ENCODE measurements around the gene ELOVL1.

ELOVL1 gene

GRCh38 chr1:43367026-43367903 lies 546 bp downstream of the ELOVL1 start:
- H3K27ac ChIP-seq = peak overlapping the region; percentile 91
- TF ChIP-seq, protein P1, sequence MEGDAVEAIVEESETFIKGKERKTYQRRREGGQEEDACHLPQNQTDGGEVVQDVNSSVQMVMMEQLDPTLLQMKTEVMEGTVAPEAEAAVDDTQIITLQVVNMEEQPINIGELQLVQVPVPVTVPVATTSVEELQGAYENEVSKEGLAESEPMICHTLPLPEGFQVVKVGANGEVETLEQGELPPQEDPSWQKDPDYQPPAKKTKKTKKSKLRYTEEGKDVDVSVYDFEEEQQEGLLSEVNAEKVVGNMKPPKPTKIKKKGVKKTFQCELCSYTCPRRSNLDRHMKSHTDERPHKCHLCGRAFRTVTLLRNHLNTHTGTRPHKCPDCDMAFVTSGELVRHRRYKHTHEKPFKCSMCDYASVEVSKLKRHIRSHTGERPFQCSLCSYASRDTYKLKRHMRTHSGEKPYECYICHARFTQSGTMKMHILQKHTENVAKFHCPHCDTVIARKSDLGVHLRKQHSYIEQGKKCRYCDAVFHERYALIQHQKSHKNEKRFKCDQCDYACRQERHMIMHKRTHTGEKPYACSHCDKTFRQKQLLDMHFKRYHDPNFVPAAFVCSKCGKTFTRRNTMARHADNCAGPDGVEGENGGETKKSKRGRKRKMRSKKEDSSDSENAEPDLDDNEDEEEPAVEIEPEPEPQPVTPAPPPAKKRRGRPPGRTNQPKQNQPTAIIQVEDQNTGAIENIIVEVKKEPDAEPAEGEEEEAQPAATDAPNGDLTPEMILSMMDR (conservative IDR thresholded peaks at IDR 0.05) = no peak

- peak overlapping the region; percentile 91 for H3K27ac ChIP-seq
- TF ChIP-seq, protein P1 (conservative IDR thresholded peaks at IDR 0.05) = no peak
Measured at GRCh38 chr1:43366601-43367025, 1.2 kb downstream of the ELOVL1 start.

DNA sequence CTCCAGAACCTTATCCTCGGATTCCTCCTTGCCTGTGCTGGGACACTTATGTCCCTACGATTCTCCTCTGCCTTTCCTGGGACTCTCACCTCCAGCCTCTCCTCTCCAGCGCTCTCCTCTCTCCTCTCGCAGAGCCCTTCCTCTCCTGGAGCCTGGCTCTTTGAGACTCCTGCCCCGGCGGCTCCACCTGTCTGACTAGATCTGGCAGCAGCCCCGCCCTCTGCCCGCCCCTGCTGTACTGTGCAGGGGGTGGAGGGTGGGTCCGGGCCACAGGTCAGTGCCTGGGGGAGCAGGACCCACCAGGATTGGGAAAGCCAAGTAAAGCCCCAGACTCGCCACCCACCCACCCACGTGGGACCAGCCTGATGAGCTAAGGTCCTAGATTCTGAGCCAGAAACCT lies 1.6 kb downstream of the ELOVL1 start:
- TF ChIP-seq, protein P1 (conservative IDR thresholded peaks at IDR 0.05) = no peak
- peak overlapping the region; percentile 91 for H3K27ac ChIP-seq

DNA sequence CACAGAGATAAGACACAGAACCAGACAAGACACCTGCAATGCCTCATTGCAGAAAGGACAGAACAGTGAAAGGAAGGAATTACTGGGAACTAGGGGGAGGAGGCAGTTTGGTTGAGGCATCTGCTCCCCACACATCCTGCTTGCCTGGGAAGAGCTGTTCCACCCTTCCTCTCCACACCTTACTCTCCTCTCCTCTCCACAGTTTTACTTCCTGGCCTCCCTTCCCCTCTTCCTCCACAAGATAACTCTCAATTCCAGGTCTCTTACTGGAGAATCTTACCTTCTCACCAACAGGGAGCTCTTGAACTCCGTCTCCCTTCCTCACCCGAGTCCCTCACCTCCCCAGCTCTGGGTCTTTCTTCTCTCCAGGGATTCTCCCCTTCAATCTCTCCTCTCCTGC lies 2.1 kb downstream of the ELOVL1 start:
- TF ChIP-seq, protein P1 (conservative IDR thresholded peaks at IDR 0.05) = no peak
- H3K27ac ChIP-seq = peak overlapping the region; percentile 91

DNA sequence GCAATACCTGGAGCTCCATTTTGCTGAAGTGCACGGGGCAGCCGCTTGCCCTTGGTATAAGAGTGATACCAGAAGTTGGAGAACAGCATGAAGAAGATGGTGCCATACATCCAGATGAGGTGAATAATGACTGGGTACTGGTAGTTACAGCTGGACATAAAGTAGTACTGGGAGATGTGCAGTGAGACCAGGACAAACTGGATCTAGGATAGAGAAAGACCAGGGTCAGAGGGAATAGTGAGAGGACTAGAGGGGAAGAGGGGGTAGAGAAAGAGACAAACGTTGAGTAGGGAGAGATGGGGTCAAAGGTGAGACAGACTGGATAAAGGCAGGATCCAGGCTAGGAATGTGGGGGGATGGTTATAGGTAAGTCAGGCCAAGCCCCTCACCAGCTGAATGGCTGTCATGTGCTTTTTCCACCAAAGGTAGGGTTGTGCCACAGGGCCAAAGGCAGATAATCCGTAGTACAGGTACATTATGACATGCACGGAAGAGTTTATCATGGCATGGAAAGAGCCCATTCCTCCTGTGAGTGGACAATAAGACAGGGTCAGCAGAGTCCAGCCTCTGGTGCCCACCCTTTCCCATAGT lies 3.8 kb downstream of the ELOVL1 start:
- TF ChIP-seq, protein P1 (conservative IDR thresholded peaks at IDR 0.05) = no peak
- H3K27ac ChIP-seq = 0 out of 2 replicates have a peak overlapping the region, but pooled peaks have one; percentile 5

DNA sequence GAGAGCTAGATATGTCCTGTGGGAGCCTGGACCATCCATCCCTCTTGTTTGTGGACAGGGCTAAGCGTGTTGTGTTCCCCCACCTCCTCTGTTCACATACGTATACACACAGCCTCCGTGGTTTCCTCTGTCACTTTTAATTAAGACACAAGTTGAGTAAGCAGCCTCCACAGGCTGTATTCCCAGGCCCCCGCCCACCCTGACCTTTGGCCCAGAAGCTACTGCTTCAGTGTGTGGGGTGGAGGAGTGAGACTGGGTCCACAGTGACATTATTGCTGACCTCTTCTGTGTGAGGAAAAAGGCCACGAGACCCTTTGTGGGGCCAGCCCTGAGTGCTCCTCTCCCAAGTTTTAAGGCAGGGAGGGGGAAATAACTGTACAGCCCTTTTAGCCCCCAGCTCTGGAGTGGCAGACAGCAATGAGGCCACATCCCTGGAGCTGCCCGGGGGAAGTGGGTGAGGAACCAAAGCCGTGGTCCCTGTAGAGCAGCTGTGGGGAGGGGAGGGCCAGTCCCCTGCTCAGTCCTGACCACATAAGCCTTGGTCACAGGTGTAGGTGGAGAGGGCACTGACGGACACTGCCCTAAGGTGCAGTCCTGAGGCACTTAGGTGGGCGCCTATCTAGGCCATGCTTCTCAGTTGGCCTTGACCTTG lies 4.4 kb downstream of the ELOVL1 start:
- TF ChIP-seq, protein P1 (conservative IDR thresholded peaks at IDR 0.05) = no peak
- H3K27ac ChIP-seq = no peak overlapping the region

DNA sequence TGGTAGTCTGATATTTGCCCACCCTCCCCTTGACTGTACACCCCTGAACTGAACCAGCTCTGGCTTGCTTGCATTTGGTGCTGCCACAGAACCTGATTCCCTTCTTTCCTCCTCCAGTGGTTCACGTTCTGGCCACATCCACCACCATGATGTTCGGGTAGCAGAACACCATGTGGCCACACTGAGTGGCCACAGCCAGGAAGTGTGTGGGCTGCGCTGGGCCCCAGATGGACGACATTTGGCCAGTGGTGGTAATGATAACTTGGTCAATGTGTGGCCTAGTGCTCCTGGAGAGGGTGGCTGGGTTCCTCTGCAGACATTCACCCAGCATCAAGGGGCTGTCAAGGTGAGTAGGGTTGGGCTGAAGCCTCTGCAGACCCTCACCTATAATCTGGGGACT lies 7.2 kb downstream of the ELOVL1 start:
- peak overlapping the region; percentile 87; the same call in 1 of the 2 replicates for H3K27ac ChIP-seq
- TF ChIP-seq, protein P1 (conservative IDR thresholded peaks at IDR 0.05) = no peak

Data from VCaP (cell line).